ENCODE data around the gene RAC3. TPM values are rescaled to one million over a fixed set of nuclear protein-coding genes. Genes with fewer than 3 reads are reported as not detected.

RAC3 gene
- total RNA-seq, 1 donor from 2014 or later = 41.3 TPM

DNA sequence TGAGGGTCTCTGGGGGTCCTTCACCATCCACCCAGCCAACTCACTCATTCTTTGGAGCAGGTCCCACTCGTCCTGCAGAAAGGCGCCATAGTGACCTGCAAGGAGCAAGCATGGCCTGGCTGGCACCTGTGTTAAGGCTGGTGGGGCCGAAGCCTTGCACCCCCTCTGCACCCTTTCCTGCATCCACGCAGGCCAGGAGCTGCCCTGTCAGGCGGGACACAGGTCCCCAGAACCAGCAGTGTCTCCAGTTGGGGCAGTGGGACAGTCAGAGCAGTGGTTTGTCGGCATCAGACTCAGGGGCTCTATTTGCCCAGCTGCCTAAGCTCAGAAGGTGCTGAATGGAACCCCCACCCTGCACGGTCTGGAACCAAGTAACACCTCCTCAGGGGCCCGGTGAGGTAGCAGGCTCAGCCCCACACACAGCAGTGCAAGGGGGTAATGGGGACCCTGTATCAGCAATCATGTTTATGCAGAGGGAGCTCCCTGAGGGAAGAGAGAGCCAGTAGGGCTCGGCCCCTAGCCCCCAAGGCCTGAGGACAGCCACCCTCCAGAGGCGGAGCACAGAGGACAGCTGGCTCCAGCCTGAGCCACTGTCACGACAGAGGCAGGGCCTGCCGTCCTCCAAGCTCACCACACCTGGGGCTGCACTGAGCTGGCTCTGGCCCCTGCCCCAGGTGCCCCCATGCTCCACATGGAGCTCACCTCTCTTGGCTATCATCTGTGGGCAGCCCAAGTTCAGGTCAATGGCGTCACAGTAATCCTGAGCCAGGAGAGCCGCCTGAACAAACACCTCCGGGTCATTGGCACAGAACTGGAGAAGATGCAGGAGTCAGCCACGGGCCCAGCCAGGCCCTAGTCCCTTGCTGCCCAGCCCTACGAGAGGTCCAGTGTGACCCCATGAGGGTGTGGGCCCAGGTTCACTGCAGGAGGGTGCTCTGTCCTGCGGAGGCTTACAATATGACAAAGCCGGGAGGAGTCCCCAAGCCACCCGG is 32.2 kb downstream of the RAC3 start:
- no peaks in the 10 kb centered on the region for H3K27me3 Mint-ChIP-seq (ENCODE audit: low read depth, unreplicated experiment)
- no peak overlapping the region for H2AFZ ChIP-seq (ENCODE audit: low read depth, low read length)
- peaks cover 3% of the 10 kb centered on the region for H3K36me3 Mint-ChIP-seq (ENCODE audit: low read depth, unreplicated experiment)
- H3K4me1 Mint-ChIP-seq (ENCODE audit: low read depth, unreplicated experiment) = no peaks in the 10 kb centered on the region
- peaks cover 31% of the 10 kb centered on the region for H4K20me1 ChIP-seq (ENCODE audit: insufficient read depth, low read length)
- peak overlapping the region; percentile 76 for H3K4me3 Mint-ChIP-seq (ENCODE audit: unreplicated experiment)
- DNase-seq (ENCODE audit: low read depth) (no peak), FAIRE-seq (no peak)
- TF ChIP-seq, protein P1, sequence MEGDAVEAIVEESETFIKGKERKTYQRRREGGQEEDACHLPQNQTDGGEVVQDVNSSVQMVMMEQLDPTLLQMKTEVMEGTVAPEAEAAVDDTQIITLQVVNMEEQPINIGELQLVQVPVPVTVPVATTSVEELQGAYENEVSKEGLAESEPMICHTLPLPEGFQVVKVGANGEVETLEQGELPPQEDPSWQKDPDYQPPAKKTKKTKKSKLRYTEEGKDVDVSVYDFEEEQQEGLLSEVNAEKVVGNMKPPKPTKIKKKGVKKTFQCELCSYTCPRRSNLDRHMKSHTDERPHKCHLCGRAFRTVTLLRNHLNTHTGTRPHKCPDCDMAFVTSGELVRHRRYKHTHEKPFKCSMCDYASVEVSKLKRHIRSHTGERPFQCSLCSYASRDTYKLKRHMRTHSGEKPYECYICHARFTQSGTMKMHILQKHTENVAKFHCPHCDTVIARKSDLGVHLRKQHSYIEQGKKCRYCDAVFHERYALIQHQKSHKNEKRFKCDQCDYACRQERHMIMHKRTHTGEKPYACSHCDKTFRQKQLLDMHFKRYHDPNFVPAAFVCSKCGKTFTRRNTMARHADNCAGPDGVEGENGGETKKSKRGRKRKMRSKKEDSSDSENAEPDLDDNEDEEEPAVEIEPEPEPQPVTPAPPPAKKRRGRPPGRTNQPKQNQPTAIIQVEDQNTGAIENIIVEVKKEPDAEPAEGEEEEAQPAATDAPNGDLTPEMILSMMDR (IDR thresholded peaks at IDR 0.05; ENCODE audit: insufficient read depth, low read depth, low read length) = no peak
- no peak for TF ChIP-seq EZH2 (IDR thresholded peaks at IDR 0.05; ENCODE audit: insufficient read depth, low read length)
- H3K4me3 ChIP-seq (ENCODE audit: insufficient read depth, low read depth, low read length) = no peak overlapping the region
- H3K27me3 ChIP-seq (ENCODE audit: insufficient read depth, low read length) = no peaks in the 10 kb centered on the region
- H3K9me3 Mint-ChIP-seq (ENCODE audit: unreplicated experiment) = no peaks in the 10 kb centered on the region
- H3K27ac Mint-ChIP-seq (ENCODE audit: unreplicated experiment) = no peak overlapping the region
- H3K79me2 ChIP-seq (ENCODE audit: insufficient read depth, low read length) = peaks cover 30% of the 10 kb centered on the region
- no peak overlapping the region for H3K27ac ChIP-seq (ENCODE audit: low read depth, low read length)
- H3K9ac ChIP-seq (ENCODE audit: low read length) = peak overlapping the region; percentile 92
- H3K9me3 ChIP-seq (ENCODE audit: insufficient read depth, low read depth, low read length) = no peaks in the 10 kb centered on the region
- peaks cover 2% of the 10 kb centered on the region for H3K36me3 ChIP-seq (ENCODE audit: insufficient read depth, low read length)
- H3K4me1 ChIP-seq (ENCODE audit: insufficient read depth, low read length) = peaks cover 12% of the 10 kb centered on the region
- peak overlapping the region; percentile 96 for H3K4me2 ChIP-seq (ENCODE audit: low read length)

DNA sequence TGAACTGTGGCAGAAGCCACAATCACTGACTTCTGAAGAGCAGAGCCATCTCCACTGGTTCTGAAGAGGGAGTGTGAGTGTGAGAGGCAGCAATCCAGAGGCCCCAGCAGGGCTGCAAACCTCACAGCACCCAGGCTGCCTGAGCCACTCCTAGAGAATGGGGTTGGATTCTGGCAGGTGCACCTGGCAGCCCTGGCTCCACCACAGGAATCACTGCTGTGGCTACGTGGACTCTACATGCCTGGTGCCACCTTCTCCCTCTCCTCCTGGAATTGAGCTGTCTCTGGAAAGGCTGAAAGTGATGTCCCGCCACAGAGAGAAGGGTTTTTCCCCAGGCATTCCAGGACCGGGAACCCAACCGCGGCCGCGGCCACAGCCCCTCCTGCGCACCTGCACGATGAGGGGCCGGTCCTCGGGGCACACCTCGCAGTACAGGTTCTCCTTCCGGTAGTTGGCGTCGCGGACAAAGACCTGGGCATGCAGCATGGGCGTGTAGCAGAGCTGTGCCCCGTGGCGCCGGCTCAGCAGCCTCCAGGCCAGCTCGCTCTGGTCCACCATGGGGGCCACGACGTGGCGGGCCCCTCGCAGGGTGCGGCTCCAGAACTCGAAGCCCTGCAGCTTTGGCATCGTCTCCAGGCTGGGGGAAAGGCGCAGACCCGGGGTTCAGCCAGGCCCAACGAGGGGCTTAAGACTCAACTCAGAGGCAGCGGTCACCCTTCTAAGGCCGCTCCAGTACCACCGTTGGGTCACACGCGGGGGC is 33.1 kb downstream of the RAC3 start:
- Mint-ChIP-seq H3K27ac (ENCODE audit: unreplicated experiment) (no peak overlapping the region), H3K9me3 (ENCODE audit: unreplicated experiment) (no peaks in the 10 kb centered on the region), H3K4me3 (ENCODE audit: unreplicated experiment) (peak overlapping the region; percentile 76), H3K4me1 (ENCODE audit: low read depth, unreplicated experiment) (no peaks in the 10 kb centered on the region), H3K27me3 (ENCODE audit: low read depth, unreplicated experiment) (no peaks in the 10 kb centered on the region), H3K36me3 (ENCODE audit: low read depth, unreplicated experiment) (peaks cover 3% of the 10 kb centered on the region)
- Histone ChIP-seq H3K4me1 (ENCODE audit: insufficient read depth, low read length) (peaks cover 12% of the 10 kb centered on the region), H2AFZ (ENCODE audit: low read depth, low read length) (peak overlapping the region; percentile 66), H3K79me2 (ENCODE audit: insufficient read depth, low read length) (peaks cover 30% of the 10 kb centered on the region), H3K9me3 (ENCODE audit: insufficient read depth, low read depth, low read length) (no peaks in the 10 kb centered on the region), H3K9ac (ENCODE audit: low read length) (peak overlapping the region; percentile 92), H3K27me3 (ENCODE audit: insufficient read depth, low read length) (no peaks in the 10 kb centered on the region), H3K4me2 (ENCODE audit: low read length) (peak overlapping the region; percentile 96), H3K36me3 (ENCODE audit: insufficient read depth, low read length) (peaks cover 2% of the 10 kb centered on the region), H4K20me1 (ENCODE audit: insufficient read depth, low read length) (peaks cover 24% of the 10 kb centered on the region), H3K27ac (ENCODE audit: low read depth, low read length) (peak overlapping the region; percentile 33), H3K4me3 (ENCODE audit: insufficient read depth, low read depth, low read length) (peak overlapping the region; percentile 71)
- DNase-seq (ENCODE audit: low read depth) = no peak
- no peak for FAIRE-seq
- no peak for TF ChIP-seq EZH2 (IDR thresholded peaks at IDR 0.05; ENCODE audit: insufficient read depth, low read length)
- TF ChIP-seq, protein P1 (IDR thresholded peaks at IDR 0.05; ENCODE audit: insufficient read depth, low read depth, low read length) = no peak

Data from astrocyte (in vitro differentiated cells and primary cell).